ENCODE results near the gene ZBTB7C. TPM values are rescaled to one million over a fixed set of nuclear protein-coding genes. Genes with fewer than 3 reads are reported as not detected.
A peak's percentile ranks its signal among the peaks of the same experiment; 100 is the strongest.

ZBTB7C gene
- total and polyA plus RNA-seq, 2 of the 8 experiments (the other 6 are each of a cell fraction or from before 2014, with no cell fraction given): 0.15 to 0.45 TPM

DNA sequence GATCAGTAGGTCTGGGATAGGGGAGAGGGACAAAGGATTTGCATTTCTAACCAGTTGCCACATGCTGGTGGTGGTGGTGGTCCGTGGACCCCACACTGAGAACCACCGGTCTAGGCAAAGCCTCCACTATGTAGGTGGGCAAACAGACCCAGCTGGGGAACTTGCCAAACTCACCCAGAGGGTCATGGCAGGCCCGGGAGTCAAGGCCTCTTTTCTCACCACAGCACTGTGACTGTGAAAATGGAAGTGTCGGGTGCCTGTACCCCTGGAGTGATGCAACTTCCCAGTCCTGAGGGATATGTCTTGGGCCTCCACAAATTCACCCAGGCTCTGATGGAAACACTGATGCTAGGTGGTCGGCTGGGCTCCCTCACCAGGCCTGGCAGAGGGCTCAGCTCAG is 377.5 kb downstream of the ZBTB7C start:
- WGBS, 2 experiments (ENCODE audit: extremely low coverage in 1 of 2, insufficient coverage in 1 of 2, insufficient read length in 1 of 2, insufficient replicate concordance in 2 of 2, low coverage in 1 of 2, low lambda C conversion rate in 2 of 2, missing lambda C conversion rate in 1 of 2): 80% methylated on average over 5 of the region's 5 CpGs; no CpG with 5 or more reads in 1 of the 2 experiments
- H3K79me2 ChIP-seq (ENCODE audit: control insufficient read depth in 1 of 2, insufficient read depth in 2 of 2, low read length in 2 of 2): no peaks in the 10 kb centered on the region
- H3K18ac ChIP-seq (ENCODE audit: extremely low read depth, low read length): no peak overlapping the region
- H2AFZ ChIP-seq (ENCODE audit: low read length): 0 out of 2 replicates have a peak overlapping the region, but pooled peaks have one; percentile 10
- H3K4me2 ChIP-seq (ENCODE audit: insufficient read depth in 1 of 2, low read depth in 2 of 2, low read length in 2 of 2): no peak overlapping the region
- H2AK5ac ChIP-seq (ENCODE audit: low read depth, low read length): no peak overlapping the region
- no peaks in the 10 kb centered on the region; a peak in 1 of 7 replicates for H3K27me3 ChIP-seq (replicated peaks in 1 of 4; ENCODE audit: control insufficient read depth in 3 of 4, extremely low read depth in 1 of 4, insufficient read depth in 3 of 4, low read length in 3 of 4)
- POLR2A ChIA-PET (ENCODE audit: partially characterized antibody): interaction anchor here (1.0 kb wide), 1 partner anchor 10 kb away, joined by 3 read pairs; no protein-coding TSS in a partner anchor
- no peak overlapping the region for H3K27ac ChIP-seq (ENCODE audit: low read depth, low read length)
- no peaks in the 10 kb centered on the region for H3K36me3 ChIP-seq (ENCODE audit: control insufficient read depth in 2 of 4, insufficient read depth in 4 of 4, low read length in 3 of 4)
- H3K14ac ChIP-seq (ENCODE audit: insufficient read length): no peak overlapping the region
- H3K4me1 ChIP-seq (replicated peaks in 1 of 4; ENCODE audit: control insufficient read depth in 3 of 4, insufficient read depth in 4 of 4, low read length in 3 of 4): peaks cover 0 to 2% (median under 1%) of the 10 kb centered on the region in 4 experiments; a peak in 2 of 7 replicates
- no peak overlapping the region for H4K91ac ChIP-seq (replicated peaks; ENCODE audit: insufficient read length, low read length)
- no peaks in the 10 kb centered on the region for H3K23me2 ChIP-seq (ENCODE audit: low read depth, low read length)
- no peak overlapping the region for H4K8ac ChIP-seq (ENCODE audit: extremely low read depth, insufficient read depth, low read length)
- H3K9me3 ChIP-seq (ENCODE audit: insufficient read depth in 2 of 2, low read depth in 1 of 2, low read length in 1 of 2): no peaks in the 10 kb centered on the region
- H2BK5ac ChIP-seq (ENCODE audit: low read depth, low read length): no peak overlapping the region
- H3K23ac ChIP-seq (ENCODE audit: insufficient read length): no peak overlapping the region
- H3K9ac ChIP-seq (replicated peaks in 1 of 4; ENCODE audit: extremely low read depth in 1 of 4, low read depth in 3 of 4, low read length in 3 of 4): no peak overlapping the region
- no peak for FAIRE-seq
- TF ChIP-seq CTBP2 (IDR thresholded peaks at IDR 0.05; ENCODE audit: borderline replicate concordance, insufficient read depth, insufficient read length, low read length) (no peak), YY1 (IDR thresholded peaks at IDR 0.05; ENCODE audit: low read depth, low read length) (no peak), SIRT6 (IDR thresholded peaks at IDR 0.05; ENCODE audit: low read length) (no peak), KDM5A (IDR thresholded peaks at IDR 0.05; ENCODE audit: low read length) (no peak), NRF1 (IDR thresholded peaks at IDR 0.05; ENCODE audit: low read depth, low read length) (no peak), PHF8 (conservative IDR thresholded peaks at IDR 0.05; ENCODE audit: low read depth, low read length) (no peak), RFX5 (IDR thresholded peaks at IDR 0.05; ENCODE audit: borderline replicate concordance, low read depth, low read length) (no peak), POU5F1 (IDR thresholded peaks at IDR 0.05; ENCODE audit: low read depth, low read length) (no peak)
- CTCF ChIA-PET (ENCODE audit: partially characterized antibody): interaction anchor here (1.0 to 10.6 kb wide), 17 partner anchors 10 to 414 kb away, joined by 3 to 72 read pairs (median 5); no protein-coding TSS in a partner anchor
- no peak overlapping the region for H2BK15ac ChIP-seq (ENCODE audit: low read length)
- H3K4me3 ChIP-seq (ENCODE audit: extremely low read depth in 1 of 4, insufficient read depth in 2 of 4, low read depth in 3 of 4, low read length in 4 of 4): no peak overlapping the region
- no peak overlapping the region for H4K5ac ChIP-seq (ENCODE audit: insufficient read length, low read depth, low read length)
- H2BK12ac ChIP-seq (ENCODE audit: low read depth, low read length): no peak overlapping the region
- no peaks in the 10 kb centered on the region for H4K20me1 ChIP-seq (replicated peaks in 1 of 2; ENCODE audit: control insufficient read depth in 1 of 2, insufficient read depth in 2 of 2, low read length in 2 of 2)
- H2BK120ac ChIP-seq (replicated peaks; ENCODE audit: low read depth, low read length): no peak overlapping the region
- H2BK20ac ChIP-seq (ENCODE audit: low read length): no peak overlapping the region
- no peaks in the 10 kb centered on the region for H3K79me1 ChIP-seq (ENCODE audit: low read depth, low read length)
- peak overlapping the region; percentile 42 for H3K56ac ChIP-seq (replicated peaks; ENCODE audit: insufficient read length, low read depth, low read length)
- no peak overlapping the region for H3K4ac ChIP-seq (replicated peaks; ENCODE audit: insufficient read length, low read depth, low read length)
- DNase-seq (ENCODE audit: low read depth in 1 of 2, low spot score in 2 of 2): no peak
